ENCODE data around the gene KNG1. TPM values are rescaled to one million over a fixed set of nuclear protein-coding genes. Genes with fewer than 3 reads are reported as not detected.

Gene KNG1
- total and polyA plus RNA-seq, 2 of the 8 experiments (the other 6 are each of a cell fraction or from before 2014, with no cell fraction given) = 0.05 TPM; not detected in 1

GRCh38 chr3:186696522-186696921, 20.6 kb upstream of the KNG1 start (continued):
- TF ChIP-seq ASH2L (IDR thresholded peaks at IDR 0.05; ENCODE audit: low read length) = no peak
- TF ChIP-seq KDM5A (IDR thresholded peaks at IDR 0.05; ENCODE audit: low read length) = no peak

Data from H1 (cell line).